Osteocyte (in vitro differentiated cells): ENCODE results near the gene MROH2B. TPM values are rescaled to one million over a fixed set of nuclear protein-coding genes. Genes with fewer than 3 reads are reported as not detected.

Experiments used
- DNase-seq: peaks from one replicate; pipeline ENCODE4 v3.0.0; 2021; ENCODE audit warnings: mixed read lengths; ENCODE audit not compliant: unreplicated experiment; ENCODE audit errors: extremely low spot score
- H3K27ac Mint-ChIP-seq: one replicate; pipeline ENCODE4 v1.8.0; 2021; ENCODE audit warnings: mild to moderate bottlenecking, mixed read lengths; ENCODE audit not compliant: unreplicated experiment
- H3K27me3 Mint-ChIP-seq: one replicate; pipeline ENCODE4 v1.8.0; 2021; ENCODE audit warnings: mixed read lengths; ENCODE audit not compliant: unreplicated experiment
- H3K36me3 Mint-ChIP-seq: one replicate; pipeline ENCODE4 v1.8.0; 2021; ENCODE audit warnings: mixed read lengths; ENCODE audit not compliant: unreplicated experiment
- H3K4me1 Mint-ChIP-seq: one replicate; pipeline ENCODE4 v1.8.0; 2021; ENCODE audit warnings: mixed read lengths; ENCODE audit not compliant: unreplicated experiment
- H3K4me3 Mint-ChIP-seq: one replicate; pipeline ENCODE4 v1.8.0; 2021; ENCODE audit warnings: mild to moderate bottlenecking, moderate library complexity, mixed read lengths; ENCODE audit not compliant: unreplicated experiment
- H3K9me3 Mint-ChIP-seq: one replicate; pipeline ENCODE4 v1.8.0; 2021; ENCODE audit warnings: mixed read lengths; ENCODE audit not compliant: unreplicated experiment
- total RNA-seq: library from RNA; stranded (reverse); gene quantifications from 2 replicates; pipeline ENCODE4 v1.2.1, GENCODE V29; 2021
- TF ChIP-seq, protein P1 (sequence below): fragments of 200-600 bp; sonication (generic); IDR thresholded peaks from 2 replicates; pipeline ENCODE4 v1.5.0; 2021; ENCODE audit warnings: antibody characterized with exemption, mild to moderate bottlenecking, moderate library complexity

The MROH2B gene
- total RNA-seq, 1 donor from 2014 or later: not detected

DNA sequence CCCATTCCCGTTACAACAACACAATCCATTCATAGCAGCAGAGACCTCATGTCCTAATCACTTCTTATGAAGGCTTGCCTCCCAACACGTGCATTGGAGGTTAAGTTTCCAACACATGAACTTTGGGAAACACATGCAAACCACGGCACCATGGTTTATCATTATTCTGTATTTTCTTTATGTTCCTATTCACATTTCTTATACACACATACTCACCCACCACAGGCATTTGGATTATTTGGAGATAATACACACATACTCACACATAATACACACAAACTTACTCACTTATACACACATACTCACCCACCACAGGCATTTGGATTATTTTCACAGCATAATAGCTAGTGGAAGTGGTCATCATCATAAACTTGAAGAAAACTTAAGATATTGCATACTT lies 86.3 kb downstream of the MROH2B start:
- Mint-ChIP-seq H3K36me3 (no peaks in the 10 kb centered on the region), H3K27me3 (peaks cover 6% of the 10 kb centered on the region), H3K27ac (no peak overlapping the region), H3K4me3 (no peak overlapping the region), H3K9me3 (peaks cover 6% of the 10 kb centered on the region), H3K4me1 (no peaks in the 10 kb centered on the region)
- DNase-seq: no peak
- TF ChIP-seq, protein P1, sequence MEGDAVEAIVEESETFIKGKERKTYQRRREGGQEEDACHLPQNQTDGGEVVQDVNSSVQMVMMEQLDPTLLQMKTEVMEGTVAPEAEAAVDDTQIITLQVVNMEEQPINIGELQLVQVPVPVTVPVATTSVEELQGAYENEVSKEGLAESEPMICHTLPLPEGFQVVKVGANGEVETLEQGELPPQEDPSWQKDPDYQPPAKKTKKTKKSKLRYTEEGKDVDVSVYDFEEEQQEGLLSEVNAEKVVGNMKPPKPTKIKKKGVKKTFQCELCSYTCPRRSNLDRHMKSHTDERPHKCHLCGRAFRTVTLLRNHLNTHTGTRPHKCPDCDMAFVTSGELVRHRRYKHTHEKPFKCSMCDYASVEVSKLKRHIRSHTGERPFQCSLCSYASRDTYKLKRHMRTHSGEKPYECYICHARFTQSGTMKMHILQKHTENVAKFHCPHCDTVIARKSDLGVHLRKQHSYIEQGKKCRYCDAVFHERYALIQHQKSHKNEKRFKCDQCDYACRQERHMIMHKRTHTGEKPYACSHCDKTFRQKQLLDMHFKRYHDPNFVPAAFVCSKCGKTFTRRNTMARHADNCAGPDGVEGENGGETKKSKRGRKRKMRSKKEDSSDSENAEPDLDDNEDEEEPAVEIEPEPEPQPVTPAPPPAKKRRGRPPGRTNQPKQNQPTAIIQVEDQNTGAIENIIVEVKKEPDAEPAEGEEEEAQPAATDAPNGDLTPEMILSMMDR: no peak

DNA sequence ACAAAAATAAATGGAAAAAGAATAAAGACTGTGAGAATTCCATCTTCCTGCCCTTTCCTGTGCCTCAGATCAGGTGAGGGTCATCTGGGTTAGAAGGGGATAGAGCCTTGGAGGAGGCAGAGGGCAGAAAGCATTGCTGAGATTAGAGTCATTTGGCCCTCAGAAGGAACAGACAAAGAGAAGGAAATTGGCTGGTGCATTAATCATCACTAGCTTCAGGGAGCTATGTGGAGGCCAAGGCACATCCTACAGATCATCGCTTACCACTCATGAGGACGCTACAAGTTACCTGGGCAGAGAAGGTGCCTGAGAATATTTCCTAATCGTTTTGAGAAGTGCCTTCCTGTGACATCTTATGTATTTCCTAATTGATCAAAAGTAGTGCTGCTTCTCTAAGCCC lies 87.4 kb downstream of the MROH2B start:
- no peaks in the 10 kb centered on the region for H3K36me3 Mint-ChIP-seq
- TF ChIP-seq, protein P1: no peak
- DNase-seq: no peak
- no peaks in the 10 kb centered on the region for H3K4me1 Mint-ChIP-seq
- peaks cover 6% of the 10 kb centered on the region for H3K27me3 Mint-ChIP-seq
- no peak overlapping the region for H3K4me3 Mint-ChIP-seq
- H3K27ac Mint-ChIP-seq: no peak overlapping the region
- H3K9me3 Mint-ChIP-seq: peaks cover 6% of the 10 kb centered on the region

DNA sequence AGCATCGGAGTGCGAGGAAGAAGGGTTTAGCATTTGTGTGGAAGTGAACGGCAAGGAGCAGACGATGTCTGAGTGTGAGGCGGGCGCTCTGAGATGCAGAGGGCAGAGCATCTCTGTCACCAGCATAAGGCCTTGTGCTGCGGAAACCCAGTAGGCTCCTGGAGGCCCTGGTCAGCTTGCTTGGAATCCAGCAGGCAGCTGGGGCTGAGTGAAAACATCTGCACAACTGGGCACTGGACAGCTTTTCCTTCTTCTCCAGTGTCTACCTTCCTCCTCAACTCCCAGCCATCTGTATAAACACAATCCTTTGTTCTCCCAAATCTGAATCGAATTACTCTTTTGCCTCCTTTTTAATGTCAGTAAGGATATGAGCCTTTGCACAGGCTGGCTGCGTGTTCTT lies 89.7 kb downstream of the MROH2B start:
- Mint-ChIP-seq H3K9me3 (no peaks in the 10 kb centered on the region), H3K4me3 (no peak overlapping the region), H3K36me3 (no peaks in the 10 kb centered on the region), H3K27me3 (peaks cover 6% of the 10 kb centered on the region), H3K4me1 (no peaks in the 10 kb centered on the region), H3K27ac (no peak overlapping the region)
- TF ChIP-seq, protein P1: no peak
- DNase-seq: no peak

DNA sequence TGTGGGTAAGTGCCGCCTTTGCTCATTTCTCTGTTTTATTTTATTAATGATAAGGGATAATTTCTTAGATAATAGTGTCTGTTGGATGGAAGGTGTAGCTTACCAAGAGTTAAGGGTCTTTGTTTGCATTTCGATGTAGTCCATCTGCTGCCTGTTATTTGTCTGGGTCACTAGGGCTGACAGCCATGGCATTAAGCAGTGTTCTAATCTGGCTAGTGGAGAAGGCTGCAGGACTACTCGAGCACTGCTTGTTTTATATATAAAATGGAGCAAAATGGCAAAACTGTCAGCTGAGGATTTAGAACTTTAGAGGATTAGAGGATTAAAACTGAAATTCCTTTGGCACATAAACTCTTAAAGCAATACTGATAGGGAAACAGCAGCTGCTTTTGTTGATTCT lies 94.3 kb downstream of the MROH2B start:
- H3K27ac Mint-ChIP-seq: no peak overlapping the region
- no peak for DNase-seq
- no peaks in the 10 kb centered on the region for H3K4me1 Mint-ChIP-seq
- H3K9me3 Mint-ChIP-seq: no peaks in the 10 kb centered on the region
- peaks cover 6% of the 10 kb centered on the region for H3K27me3 Mint-ChIP-seq
- H3K36me3 Mint-ChIP-seq: no peaks in the 10 kb centered on the region
- no peak overlapping the region for H3K4me3 Mint-ChIP-seq
- TF ChIP-seq, protein P1: no peak

DNA sequence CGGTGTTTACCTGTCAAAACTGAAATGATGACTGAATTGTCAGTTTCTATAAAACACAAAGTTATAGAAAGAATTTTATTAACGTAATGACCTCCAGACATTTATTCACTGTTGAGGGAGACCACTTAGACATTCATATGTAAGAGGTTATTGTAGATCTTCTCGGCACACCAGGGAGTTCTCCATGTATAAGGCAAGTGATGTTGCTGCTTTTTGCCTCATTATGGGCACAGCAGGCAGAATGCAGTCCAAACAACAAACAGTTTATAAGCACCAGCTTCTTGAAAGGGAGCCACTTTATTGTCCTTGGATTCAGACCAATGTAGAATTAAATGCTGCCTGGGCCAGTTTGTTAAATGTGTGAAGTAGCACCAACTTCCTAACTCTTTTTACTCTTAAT lies 95.1 kb downstream of the MROH2B start:
- Mint-ChIP-seq H3K4me3 (no peak overlapping the region), H3K36me3 (no peaks in the 10 kb centered on the region), H3K27me3 (peaks cover 6% of the 10 kb centered on the region), H3K9me3 (no peaks in the 10 kb centered on the region), H3K4me1 (no peaks in the 10 kb centered on the region), H3K27ac (no peak overlapping the region)
- TF ChIP-seq, protein P1: no peak
- no peak for DNase-seq
